ENCODE results near the gene HTR3D. TPM values are rescaled to one million over a fixed set of nuclear protein-coding genes. Genes with fewer than 3 reads are reported as not detected.

HTR3D gene
- total RNA-seq, 1 experiment from 2014 or later = not detected

GRCh38 chr3:184052767-184053166, 21.2 kb downstream of the HTR3D start, which contains the start of gene HTR3C:
Gene HTR3C (plus strand): TSS chr3:184053047. CDS start chr3:184053081, 34 bp downstream.
- Mint-ChIP-seq H3K27me3 (ENCODE audit: low read depth) (no peaks in the 10 kb centered on the region), H3K36me3 (no peaks in the 10 kb centered on the region), H3K4me3 (no peak within 1 kb of the TSS), H3K9me3 (no peaks in the 10 kb centered on the region), H3K4me1 (no peaks in the 10 kb centered on the region), H3K27ac (no peak within 1 kb of the TSS)
- DNase-seq (ENCODE audit: low spot score) (no peak), ATAC-seq (no peak)
- ChIA-PET CTCF (no interaction called here), POLR2A (no interaction called here)
- TF ChIP-seq ZNF281 (CRISPR knock-in tag; IDR thresholded peaks at IDR 0.05) (no peak), FOXJ3 (CRISPR knock-in tag; IDR thresholded peaks at IDR 0.05; ENCODE audit: borderline replicate concordance) (no peak)

DNA sequence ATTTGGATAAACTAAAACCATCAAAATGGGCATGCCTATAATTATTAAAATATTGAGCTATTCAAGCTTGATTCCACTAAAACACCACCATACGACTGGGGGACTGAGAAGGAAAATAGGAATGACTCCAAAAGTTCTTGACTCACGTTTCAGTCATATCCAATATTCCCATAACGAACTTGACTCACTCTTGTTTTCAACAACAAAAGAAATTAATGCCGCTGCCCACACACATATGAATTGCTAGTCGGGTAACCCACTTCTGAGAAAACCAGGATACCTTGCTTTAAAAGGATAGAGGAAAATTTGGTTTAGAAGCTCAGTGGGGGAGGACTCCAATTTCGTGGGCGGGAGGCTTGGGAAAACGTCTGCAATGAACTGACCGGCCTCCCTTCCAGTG, 26.5 kb downstream of the HTR3D start:
- ChIA-PET CTCF (interaction anchor here (1.1 to 2.2 kb wide), 2 partner anchors 18 to 173 kb away, joined by 3 to 9 read pairs; partner anchors contain the start of gene PARL), POLR2A (no interaction called here)
- DNase-seq (ENCODE audit: low spot score) (no peak), ATAC-seq (no peak)
- no peaks in the 10 kb centered on the region for H3K36me3 Mint-ChIP-seq
- TF ChIP-seq SOX15 (CRISPR knock-in tag; IDR thresholded peaks at IDR 0.05) (no peak), NR3C1 (CRISPR knock-in tag; conservative IDR thresholded peaks at IDR 0.05; ENCODE audit: low read depth) (no peak), ZNF425 (CRISPR knock-in tag; conservative IDR thresholded peaks at IDR 0.05) (no peak), ZNF671 (CRISPR knock-in tag; IDR thresholded peaks at IDR 0.05) (no peak), ZMAT4 (CRISPR knock-in tag; IDR thresholded peaks at IDR 0.05) (no peak), FOXP1 (CRISPR knock-in tag; IDR thresholded peaks at IDR 0.05; ENCODE audit: borderline replicate concordance) (no peak), GABPB1 (CRISPR knock-in tag; IDR thresholded peaks at IDR 0.05) (no peak), CBFB (CRISPR knock-in tag; IDR thresholded peaks at IDR 0.05; ENCODE audit: low read depth) (no peak), HMGA2 (CRISPR knock-in tag; IDR thresholded peaks at IDR 0.05) (no peak), EMX1 (CRISPR knock-in tag; IDR thresholded peaks at IDR 0.05) (no peak), RORB (CRISPR knock-in tag; IDR thresholded peaks at IDR 0.05) (no peak), MXD4 (CRISPR knock-in tag; IDR thresholded peaks at IDR 0.05; ENCODE audit: borderline replicate concordance) (no peak)
- no peaks in the 10 kb centered on the region for H3K9me3 Mint-ChIP-seq
- no peak overlapping the region for H3K27ac Mint-ChIP-seq
- no peaks in the 10 kb centered on the region for H3K27me3 Mint-ChIP-seq (ENCODE audit: low read depth)
- H3K4me1 Mint-ChIP-seq = 0 out of 2 replicates have a peak, but pooled peaks cover 3% of the 10 kb centered on the region
- H3K4me3 Mint-ChIP-seq = no peak overlapping the region

GRCh38 chr3:184059424-184059823, 27.9 kb downstream of the HTR3D start:
- H3K4me3 Mint-ChIP-seq = no peak overlapping the region
- H3K27ac Mint-ChIP-seq = no peak overlapping the region
- H3K36me3 Mint-ChIP-seq = no peaks in the 10 kb centered on the region
- DNase-seq (ENCODE audit: low spot score) (no peak), ATAC-seq (peak; percentile 44; the same call in 1 of the 2 replicates)
- H3K27me3 Mint-ChIP-seq (ENCODE audit: low read depth) = no peaks in the 10 kb centered on the region
- H3K4me1 Mint-ChIP-seq = 0 out of 2 replicates have a peak, but pooled peaks cover 3% of the 10 kb centered on the region
- POLR2A ChIA-PET = no interaction called here
- no peaks in the 10 kb centered on the region for H3K9me3 Mint-ChIP-seq
- CTCF ChIA-PET = interaction anchor here (1.3 to 2.2 kb wide), 2 partner anchors 8 to 19 kb away, joined by 3 to 9 read pairs; no protein-coding TSS in a partner anchor
- no peak for TF ChIP-seq NR1H2 (CRISPR knock-in tag; IDR thresholded peaks at IDR 0.05)
- TF ChIP-seq, protein P1, sequence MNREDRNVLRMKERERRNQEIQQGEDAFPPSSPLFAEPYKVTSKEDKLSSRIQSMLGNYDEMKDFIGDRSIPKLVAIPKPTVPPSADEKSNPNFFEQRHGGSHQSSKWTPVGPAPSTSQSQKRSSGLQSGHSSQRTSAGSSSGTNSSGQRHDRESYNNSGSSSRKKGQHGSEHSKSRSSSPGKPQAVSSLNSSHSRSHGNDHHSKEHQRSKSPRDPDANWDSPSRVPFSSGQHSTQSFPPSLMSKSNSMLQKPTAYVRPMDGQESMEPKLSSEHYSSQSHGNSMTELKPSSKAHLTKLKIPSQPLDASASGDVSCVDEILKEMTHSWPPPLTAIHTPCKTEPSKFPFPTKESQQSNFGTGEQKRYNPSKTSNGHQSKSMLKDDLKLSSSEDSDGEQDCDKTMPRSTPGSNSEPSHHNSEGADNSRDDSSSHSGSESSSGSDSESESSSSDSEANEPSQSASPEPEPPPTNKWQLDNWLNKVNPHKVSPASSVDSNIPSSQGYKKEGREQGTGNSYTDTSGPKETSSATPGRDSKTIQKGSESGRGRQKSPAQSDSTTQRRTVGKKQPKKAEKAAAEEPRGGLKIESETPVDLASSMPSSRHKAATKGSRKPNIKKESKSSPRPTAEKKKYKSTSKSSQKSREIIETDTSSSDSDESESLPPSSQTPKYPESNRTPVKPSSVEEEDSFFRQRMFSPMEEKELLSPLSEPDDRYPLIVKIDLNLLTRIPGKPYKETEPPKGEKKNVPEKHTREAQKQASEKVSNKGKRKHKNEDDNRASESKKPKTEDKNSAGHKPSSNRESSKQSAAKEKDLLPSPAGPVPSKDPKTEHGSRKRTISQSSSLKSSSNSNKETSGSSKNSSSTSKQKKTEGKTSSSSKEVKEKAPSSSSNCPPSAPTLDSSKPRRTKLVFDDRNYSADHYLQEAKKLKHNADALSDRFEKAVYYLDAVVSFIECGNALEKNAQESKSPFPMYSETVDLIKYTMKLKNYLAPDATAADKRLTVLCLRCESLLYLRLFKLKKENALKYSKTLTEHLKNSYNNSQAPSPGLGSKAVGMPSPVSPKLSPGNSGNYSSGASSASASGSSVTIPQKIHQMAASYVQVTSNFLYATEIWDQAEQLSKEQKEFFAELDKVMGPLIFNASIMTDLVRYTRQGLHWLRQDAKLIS (CRISPR knock-in tag; IDR thresholded peaks at IDR 0.05; ENCODE audit: borderline replicate concordance) = no peak
- no peak for TF ChIP-seq GRHL2 (CRISPR knock-in tag; IDR thresholded peaks at IDR 0.05; ENCODE audit: insufficient replicate concordance, severe bottlenecking)
- TF ChIP-seq, protein P2, sequence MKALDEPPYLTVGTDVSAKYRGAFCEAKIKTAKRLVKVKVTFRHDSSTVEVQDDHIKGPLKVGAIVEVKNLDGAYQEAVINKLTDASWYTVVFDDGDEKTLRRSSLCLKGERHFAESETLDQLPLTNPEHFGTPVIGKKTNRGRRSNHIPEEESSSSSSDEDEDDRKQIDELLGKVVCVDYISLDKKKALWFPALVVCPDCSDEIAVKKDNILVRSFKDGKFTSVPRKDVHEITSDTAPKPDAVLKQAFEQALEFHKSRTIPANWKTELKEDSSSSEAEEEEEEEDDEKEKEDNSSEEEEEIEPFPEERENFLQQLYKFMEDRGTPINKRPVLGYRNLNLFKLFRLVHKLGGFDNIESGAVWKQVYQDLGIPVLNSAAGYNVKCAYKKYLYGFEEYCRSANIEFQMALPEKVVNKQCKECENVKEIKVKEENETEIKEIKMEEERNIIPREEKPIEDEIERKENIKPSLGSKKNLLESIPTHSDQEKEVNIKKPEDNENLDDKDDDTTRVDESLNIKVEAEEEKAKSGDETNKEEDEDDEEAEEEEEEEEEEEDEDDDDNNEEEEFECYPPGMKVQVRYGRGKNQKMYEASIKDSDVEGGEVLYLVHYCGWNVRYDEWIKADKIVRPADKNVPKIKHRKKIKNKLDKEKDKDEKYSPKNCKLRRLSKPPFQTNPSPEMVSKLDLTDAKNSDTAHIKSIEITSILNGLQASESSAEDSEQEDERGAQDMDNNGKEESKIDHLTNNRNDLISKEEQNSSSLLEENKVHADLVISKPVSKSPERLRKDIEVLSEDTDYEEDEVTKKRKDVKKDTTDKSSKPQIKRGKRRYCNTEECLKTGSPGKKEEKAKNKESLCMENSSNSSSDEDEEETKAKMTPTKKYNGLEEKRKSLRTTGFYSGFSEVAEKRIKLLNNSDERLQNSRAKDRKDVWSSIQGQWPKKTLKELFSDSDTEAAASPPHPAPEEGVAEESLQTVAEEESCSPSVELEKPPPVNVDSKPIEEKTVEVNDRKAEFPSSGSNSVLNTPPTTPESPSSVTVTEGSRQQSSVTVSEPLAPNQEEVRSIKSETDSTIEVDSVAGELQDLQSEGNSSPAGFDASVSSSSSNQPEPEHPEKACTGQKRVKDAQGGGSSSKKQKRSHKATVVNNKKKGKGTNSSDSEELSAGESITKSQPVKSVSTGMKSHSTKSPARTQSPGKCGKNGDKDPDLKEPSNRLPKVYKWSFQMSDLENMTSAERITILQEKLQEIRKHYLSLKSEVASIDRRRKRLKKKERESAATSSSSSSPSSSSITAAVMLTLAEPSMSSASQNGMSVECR (CRISPR knock-in tag; IDR thresholded peaks at IDR 0.05; ENCODE audit: borderline replicate concordance) = no peak
- TF ChIP-seq ZNF416 (CRISPR knock-in tag; IDR thresholded peaks at IDR 0.05) = no peak
- TF ChIP-seq ZNF396 (CRISPR knock-in tag; IDR thresholded peaks at IDR 0.05; ENCODE audit: borderline replicate concordance) = no peak

All from WTC11 (cell line).